MCF 10A (cell line): ENCODE measurements around the gene TMEM175. TPM values are rescaled to one million over a fixed set of nuclear protein-coding genes. Genes with fewer than 3 reads are reported as not detected.

Experiments used
- BruUV-seq: library from RNA; stranded (reverse); fragments of 400-500 nt; replicated peaks from 2 replicates; lab custom pipeline; 2021; lab: Mats Ljungman, UMichigan
- CTCF ChIA-PET: fragments of 300-600 bp; sonication (Branson Sonifier 250); formaldehyde crosslinking; extraction: SDS; loops from one replicate; lab custom pipeline; 2021; ENCODE audit warnings: antibody characterized with exemption, inconsistent platforms; lab: Yijun Ruan, JAX
- POLR2A ChIA-PET: fragments of 300-600, 350-650 bp; sonication (Branson Sonifier 250); formaldehyde crosslinking; extraction: SDS; loops from one replicate; lab custom pipeline; 2020; ENCODE audit warnings: antibody characterized with exemption, inconsistent platforms; lab: Yijun Ruan, JAX
- DNase-seq: peaks from one replicate; pipeline ENCODE4 v3.0.0-alpha.2; 2018; ENCODE audit not compliant: unreplicated experiment
- H3K27ac Mint-ChIP-seq: one replicate; pipeline ENCODE4 v1.8.0; 2022; ENCODE audit warnings: mild to moderate bottlenecking, low read depth, mixed read lengths; ENCODE audit not compliant: unreplicated experiment
- H3K27me3 Mint-ChIP-seq: one replicate; pipeline ENCODE4 v1.8.0; 2022; ENCODE audit warnings: mixed read lengths; ENCODE audit not compliant: insufficient read depth, unreplicated experiment
- H3K36me3 Mint-ChIP-seq: one replicate; pipeline ENCODE4 v1.8.0; 2022; ENCODE audit warnings: mild to moderate bottlenecking, moderate library complexity, mixed read lengths; ENCODE audit not compliant: insufficient read depth, unreplicated experiment
- H3K4me1 Mint-ChIP-seq: one replicate; pipeline ENCODE4 v1.8.0; 2022; ENCODE audit warnings: mixed read lengths; ENCODE audit not compliant: insufficient read depth, unreplicated experiment
- H3K4me3 Mint-ChIP-seq: one replicate; pipeline ENCODE4 v1.8.0; 2022; ENCODE audit warnings: mild to moderate bottlenecking, moderate library complexity, mixed read lengths; ENCODE audit not compliant: unreplicated experiment
- H3K9me3 Mint-ChIP-seq: one replicate; pipeline ENCODE4 v1.8.0; 2022; ENCODE audit warnings: mixed read lengths; ENCODE audit not compliant: unreplicated experiment
- CTCF ChIP-seq: fragments of 200-600 bp; IDR thresholded peaks from one replicate; pipeline ENCODE4 v1.8.0; 2022; ENCODE audit warnings: antibody characterized with exemption, mild to moderate bottlenecking; ENCODE audit not compliant: unreplicated experiment
- intact Hi-C: fragments of 100-400 bp; cut with micrococcal nuclease; formaldehyde crosslinking; loops from 2 replicates; pipeline ENCODE4 v1.14.1; 2022
- total RNA-seq: library from RNA; stranded (reverse); gene quantifications from 2 replicates; pipeline ENCODE4 v1.2.3, GENCODE V29; 2022

Gene TMEM175
- total RNA-seq, 1 experiment from 2014 or later = 28.9 TPM

GRCh38 chr4:987624-988513 is 55.6 kb downstream of the TMEM175 start:
- intact Hi-C loops = loop anchor here (2.0 kb wide), 1 partner anchor 245 kb away; no protein-coding TSS in a partner anchor
- POLR2A ChIA-PET = interaction anchor here (0.6 to 3.0 kb wide), 12 partner anchors 13 to 913 kb away, joined by 3 to 14 read pairs (median 3); partner anchors contain the start of genes DGKQ, FGFRL1, GAK and TMEM175

GRCh38 chr4:988726-989721 is 56.8 kb downstream of the TMEM175 start:
- Mint-ChIP-seq H3K36me3 (no peaks in the 10 kb centered on the region), H3K27me3 (no peaks in the 10 kb centered on the region), H3K9me3 (no peaks in the 10 kb centered on the region), H3K4me3 (no peak overlapping the region), H3K4me1 (no peaks in the 10 kb centered on the region), H3K27ac (no peak overlapping the region)
- DNase-seq = no peak
- intact Hi-C loops = no loop called here
- TF ChIP-seq CTCF = no peak
- no TSS peak for BruUV-seq
- POLR2A ChIA-PET = interaction anchor here (0.7 to 3.0 kb wide), 3 partner anchors 22 to 93 kb away, joined by 3 to 11 read pairs (median 4); partner anchors contain the start of gene FGFRL1
- CTCF ChIA-PET = interaction anchor here (0.5 to 1.7 kb wide), 3 partner anchors 21 to 247 kb away, joined by 3 to 4 read pairs (median 3); no protein-coding TSS in a partner anchor

More at GRCh38 chr4:987624-988513, 55.6 kb downstream of the TMEM175 start:
- H3K9me3 Mint-ChIP-seq = no peaks in the 10 kb centered on the region
- H3K27ac Mint-ChIP-seq = no peak overlapping the region
- no peaks in the 10 kb centered on the region for H3K36me3 Mint-ChIP-seq
- no peak for TF ChIP-seq CTCF
- CTCF ChIA-PET = interaction anchor here (0.5 to 1.7 kb wide), 7 partner anchors 20 to 245 kb away, joined by 3 to 5 read pairs (median 3); no protein-coding TSS in a partner anchor
- no peaks in the 10 kb centered on the region for H3K4me1 Mint-ChIP-seq
- no peak for DNase-seq
- H3K27me3 Mint-ChIP-seq = no peaks in the 10 kb centered on the region
- BruUV-seq = no TSS peak
- peak overlapping the region; percentile 84 for H3K4me3 Mint-ChIP-seq

- Mint-ChIP-seq H3K27ac (no peak overlapping the region), H3K9me3 (no peaks in the 10 kb centered on the region), H3K36me3 (no peaks in the 10 kb centered on the region), H3K27me3 (no peaks in the 10 kb centered on the region), H3K4me1 (no peaks in the 10 kb centered on the region), H3K4me3 (no peak overlapping the region)
- no TSS peak for BruUV-seq
- DNase-seq = no peak
- intact Hi-C loops = no loop called here
- ChIA-PET POLR2A (no interaction called here), CTCF (interaction anchor here (0.5 to 0.7 kb wide), 4 partner anchors 128 to 355 kb away, joined by 3 to 4 read pairs (median 3); no protein-coding TSS in a partner anchor)
- TF ChIP-seq CTCF = no peak
Measured at GRCh38 chr4:989722-990471, 57.6 kb downstream of the TMEM175 start.
